Esophagus muscularis mucosa (tissue), 4 donors: ENCODE results near the gene ZNF385A.

Source experiments
- CTCF ChIP-seq, 3 experiments: fragments of 200-600 bp in 2 of 3; fragments of 450-650 bp in 1 of 3; sonication (generic) in 2 of 3; IDR thresholded peaks; one replicate each; pipeline ENCODE4 v1.5.1; 2017 to 2019; ENCODE audit warnings: antibody characterized with exemption in 3 of 3, mild to moderate bottlenecking in 2 of 3, moderate library complexity in 1 of 3
- EP300 ChIP-seq: sonication (generic); formaldehyde crosslinking; IDR thresholded peaks from one replicate; pipeline ENCODE4 v1.6.1; 2017; ENCODE audit warnings: antibody characterized with exemption
- POLR2A ChIP-seq: fragments of 450-650 bp; IDR thresholded peaks from one replicate; pipeline ENCODE4 v1.6.1; 2017; ENCODE audit warnings: antibody characterized with exemption, moderate library complexity, mild to moderate bottlenecking, low read depth
- POLR2AphosphoS5 ChIP-seq, 2 donors: sonication (generic); formaldehyde crosslinking; IDR thresholded peaks; one replicate each; pipeline ENCODE4 v1.6.1; 2017; ENCODE audit warnings: antibody characterized with exemption in 2 of 2

GRCh38 chr12:54412348-54412747, 27.8 kb upstream of the ZNF385A start:
- TF ChIP-seq CTCF (IDR thresholded peaks at IDR 0.05) = no peak
- TF ChIP-seq POLR2A = no peak
- TF ChIP-seq POLR2AphosphoS5 (IDR thresholded peaks at IDR 0.05) = no peak
- TF ChIP-seq EP300 = no peak
